Esophagus muscularis mucosa (tissue), 3 donors: ENCODE measurements around the gene RAE1.

ENCODE experiments used
- POLR2AphosphoS5 ChIP-seq, 2 donors: sonication (generic); formaldehyde crosslinking; IDR thresholded peaks; one replicate each; pipeline ENCODE4 v1.6.1; 2017; ENCODE audit warnings: antibody characterized with exemption in 2 of 2
- TF ChIP-seq, protein P1 (sequence below), 3 experiments: fragments of 200-600 bp in 2 of 3; fragments of 450-650 bp in 1 of 3; sonication (generic) in 2 of 3; IDR thresholded peaks; one replicate each; pipeline ENCODE4 v1.5.1; 2017 to 2019; ENCODE audit warnings: antibody characterized with exemption in 3 of 3, mild to moderate bottlenecking in 2 of 3, moderate library complexity in 1 of 3

DNA sequence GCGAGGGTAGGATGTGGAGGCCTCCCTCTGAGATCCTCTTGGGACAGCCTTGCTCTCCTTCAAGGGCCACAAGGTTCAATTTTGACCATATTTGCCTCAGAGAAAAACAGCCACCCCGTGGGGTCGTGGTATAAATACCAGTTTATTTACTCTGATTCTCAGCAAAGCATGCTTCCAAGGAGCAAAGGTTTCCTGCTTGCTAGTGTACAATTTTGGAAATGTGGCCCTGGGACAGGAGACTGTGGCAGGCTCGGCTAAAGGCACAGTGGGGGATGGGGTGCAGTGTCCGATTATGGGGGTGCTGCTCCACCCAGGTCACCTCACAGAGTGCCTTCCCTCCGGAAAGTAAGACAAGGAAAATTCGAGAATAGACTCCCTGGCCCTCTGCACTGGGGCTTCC is 71.2 kb downstream of the RAE1 start:
- TF ChIP-seq, protein P1, sequence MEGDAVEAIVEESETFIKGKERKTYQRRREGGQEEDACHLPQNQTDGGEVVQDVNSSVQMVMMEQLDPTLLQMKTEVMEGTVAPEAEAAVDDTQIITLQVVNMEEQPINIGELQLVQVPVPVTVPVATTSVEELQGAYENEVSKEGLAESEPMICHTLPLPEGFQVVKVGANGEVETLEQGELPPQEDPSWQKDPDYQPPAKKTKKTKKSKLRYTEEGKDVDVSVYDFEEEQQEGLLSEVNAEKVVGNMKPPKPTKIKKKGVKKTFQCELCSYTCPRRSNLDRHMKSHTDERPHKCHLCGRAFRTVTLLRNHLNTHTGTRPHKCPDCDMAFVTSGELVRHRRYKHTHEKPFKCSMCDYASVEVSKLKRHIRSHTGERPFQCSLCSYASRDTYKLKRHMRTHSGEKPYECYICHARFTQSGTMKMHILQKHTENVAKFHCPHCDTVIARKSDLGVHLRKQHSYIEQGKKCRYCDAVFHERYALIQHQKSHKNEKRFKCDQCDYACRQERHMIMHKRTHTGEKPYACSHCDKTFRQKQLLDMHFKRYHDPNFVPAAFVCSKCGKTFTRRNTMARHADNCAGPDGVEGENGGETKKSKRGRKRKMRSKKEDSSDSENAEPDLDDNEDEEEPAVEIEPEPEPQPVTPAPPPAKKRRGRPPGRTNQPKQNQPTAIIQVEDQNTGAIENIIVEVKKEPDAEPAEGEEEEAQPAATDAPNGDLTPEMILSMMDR (IDR thresholded peaks at IDR 0.05), result no peak
- TF ChIP-seq POLR2AphosphoS5 (IDR thresholded peaks at IDR 0.05), result no peak
